ENCODE data around the gene IQCH. TPM values are rescaled to one million over a fixed set of nuclear protein-coding genes. Genes with fewer than 3 reads are reported as not detected.

Gene IQCH
- total and polyA plus RNA-seq, 10 donors = 0.12 to 2.3 (median 1.3) TPM

GRCh38 chr15:67305506-67305905 is 50.9 kb downstream of the IQCH start:
- Histone ChIP-seq H3K27ac (no peak overlapping the region), H3K36me3 (no peaks in the 10 kb centered on the region), H3K4me1 (no peaks in the 10 kb centered on the region), H3K9me3 (no peaks in the 10 kb centered on the region), H3K4me3 (no peak overlapping the region), H3K27me3 (replicated peaks in 1 of 7) (no peaks in the 10 kb centered on the region)
- intact Hi-C loops (cut with DNase I; ENCODE audit: low total_unique reads) = no loop called here
- no peak for TF ChIP-seq POLR2A (IDR thresholded peaks at IDR 0.05)
- TF ChIP-seq POLR2AphosphoS5 (IDR thresholded peaks at IDR 0.05) = no peak
- TF ChIP-seq CTCF (IDR thresholded peaks at IDR 0.05 in 8 of 11, conservative IDR thresholded peaks at IDR 0.05 in 3 of 11) = no peak
- WGBS, 5 donors = 34 to 100% (median 81%) methylated on average over 1 of the region's 1 CpG
- DNase-seq = no peak

GRCh38 chr15:67307156-67307555 is 52.6 kb downstream of the IQCH start:
- 47 to 81% (median 75%) methylated on average over 1 of the region's 1 CpG for WGBS, 5 donors
- H3K27me3 ChIP-seq (replicated peaks in 1 of 7) = no peaks in the 10 kb centered on the region
- H3K9me3 ChIP-seq = no peaks in the 10 kb centered on the region
- intact Hi-C loops (cut with DNase I; ENCODE audit: low total_unique reads) = no loop called here
- H3K27ac ChIP-seq = no peak overlapping the region
- no peaks in the 10 kb centered on the region for H3K36me3 ChIP-seq
- DNase-seq = no peak
- H3K4me1 ChIP-seq = no peaks in the 10 kb centered on the region
- no peak for TF ChIP-seq POLR2AphosphoS5 (IDR thresholded peaks at IDR 0.05)
- no peak for TF ChIP-seq CTCF (IDR thresholded peaks at IDR 0.05 in 8 of 11, conservative IDR thresholded peaks at IDR 0.05 in 3 of 11)
- no peak for TF ChIP-seq POLR2A (IDR thresholded peaks at IDR 0.05)
- H3K4me3 ChIP-seq = no peak overlapping the region

- Histone ChIP-seq H3K27me3 (replicated peaks in 1 of 7) (no peaks in the 10 kb centered on the region), H3K36me3 (no peaks in the 10 kb centered on the region), H3K9me3 (no peaks in the 10 kb centered on the region), H3K4me1 (no peaks in the 10 kb centered on the region), H3K27ac (no peak overlapping the region), H3K4me3 (no peak overlapping the region)
- TF ChIP-seq POLR2A (IDR thresholded peaks at IDR 0.05) (no peak), POLR2AphosphoS5 (IDR thresholded peaks at IDR 0.05) (no peak), CTCF (IDR thresholded peaks at IDR 0.05 in 8 of 11, conservative IDR thresholded peaks at IDR 0.05 in 3 of 11) (no peak)
- intact Hi-C loops (cut with DNase I; ENCODE audit: low total_unique reads) = no loop called here
- no peak for DNase-seq
- 64 to 84% (median 80%) methylated on average over 4 of the region's 4 CpGs for WGBS, 5 donors
Observed at GRCh38 chr15:67307889-67308597, 53.5 kb downstream of the IQCH start.

GRCh38 chr15:67311731-67312130 is 57.1 kb downstream of the IQCH start:
- intact Hi-C loops (cut with DNase I; ENCODE audit: low total_unique reads) = no loop called here
- Histone ChIP-seq H3K4me1 (no peaks in the 10 kb centered on the region), H3K27ac (no peak overlapping the region), H3K36me3 (no peaks in the 10 kb centered on the region), H3K9me3 (no peaks in the 10 kb centered on the region), H3K4me3 (no peak overlapping the region), H3K27me3 (replicated peaks in 1 of 7) (no peaks in the 10 kb centered on the region)
- 93 to 100% (median 98%) methylated on average over 1 of the region's 1 CpG for WGBS, 5 donors
- DNase-seq = no peak
- TF ChIP-seq POLR2A (IDR thresholded peaks at IDR 0.05) = no peak
- TF ChIP-seq POLR2AphosphoS5 (IDR thresholded peaks at IDR 0.05) = no peak
- no peak for TF ChIP-seq CTCF (IDR thresholded peaks at IDR 0.05 in 8 of 11, conservative IDR thresholded peaks at IDR 0.05 in 3 of 11)
